ENCODE data around the gene RTN4R.

Gene RTN4R

GRCh38 chr22:20243537-20244249, 24.4 kb downstream of the RTN4R start:
- no peaks in the 10 kb centered on the region for H3K9me3 ChIP-seq
- peaks cover 10% of the 10 kb centered on the region for H3K36me3 ChIP-seq
- no peak overlapping the region for H3K4me3 ChIP-seq (ENCODE audit: low read depth in 1 of 2, low read length in 1 of 2)
- TF ChIP-seq CTCF (IDR thresholded peaks at IDR 0.05), result no peak
- no peaks in the 10 kb centered on the region for H3K27me3 ChIP-seq
- H3K4me1 ChIP-seq (ENCODE audit: control insufficient read depth in 1 of 2, insufficient read depth in 1 of 2, low read depth in 1 of 2, low read length in 1 of 2), result peaks cover 8 to 17% of the 10 kb centered on the region in 2 experiments
- no peak overlapping the region for H3K27ac ChIP-seq

GRCh38 chr22:20243176-20243536, 25.0 kb downstream of the RTN4R start:
- Histone ChIP-seq H3K9me3 (no peaks in the 10 kb centered on the region), H3K4me3 (ENCODE audit: low read depth in 1 of 2, low read length in 1 of 2) (no peak overlapping the region), H3K27ac (no peak overlapping the region), H3K4me1 (ENCODE audit: control insufficient read depth in 1 of 2, insufficient read depth in 1 of 2, low read depth in 1 of 2, low read length in 1 of 2) (peaks cover 8 to 17% of the 10 kb centered on the region in 2 experiments), H3K36me3 (peaks cover 10% of the 10 kb centered on the region), H3K27me3 (no peaks in the 10 kb centered on the region)
- TF ChIP-seq CTCF (IDR thresholded peaks at IDR 0.05), result no peak

- TF ChIP-seq CTCF (IDR thresholded peaks at IDR 0.05), result no peak
- H3K27ac ChIP-seq, result no peak overlapping the region
- H3K27me3 ChIP-seq, result no peaks in the 10 kb centered on the region
- no peaks in the 10 kb centered on the region for H3K9me3 ChIP-seq
- H3K4me1 ChIP-seq (ENCODE audit: control insufficient read depth in 1 of 2, insufficient read depth in 1 of 2, low read depth in 1 of 2, low read length in 1 of 2), result peaks cover 8 to 17% of the 10 kb centered on the region in 2 experiments
- H3K36me3 ChIP-seq, result peaks cover 10% of the 10 kb centered on the region
- no peak overlapping the region for H3K4me3 ChIP-seq (ENCODE audit: low read depth in 1 of 2, low read length in 1 of 2)
Measured at GRCh38 chr22:20242393-20243175, 25.5 kb downstream of the RTN4R start.

- peaks cover 8 to 17% of the 10 kb centered on the region in 2 experiments for H3K4me1 ChIP-seq (ENCODE audit: control insufficient read depth in 1 of 2, insufficient read depth in 1 of 2, low read depth in 1 of 2, low read length in 1 of 2)
- H3K9me3 ChIP-seq, result no peaks in the 10 kb centered on the region
- no peaks in the 10 kb centered on the region for H3K27me3 ChIP-seq
- H3K27ac ChIP-seq, result no peak overlapping the region
- TF ChIP-seq CTCF (IDR thresholded peaks at IDR 0.05), result no peak
- H3K36me3 ChIP-seq, result peaks cover 10% of the 10 kb centered on the region
- H3K4me3 ChIP-seq (ENCODE audit: low read depth in 1 of 2, low read length in 1 of 2), result no peak overlapping the region
Measured at GRCh38 chr22:20241579-20242392, 26.3 kb downstream of the RTN4R start.

GRCh38 chr22:20240900-20241299, 27.2 kb downstream of the RTN4R start:
- H3K27ac ChIP-seq, result no peak overlapping the region

More at GRCh38 chr22:20240900-20241299, 27.2 kb downstream of the RTN4R start:
- Histone ChIP-seq H3K4me1 (ENCODE audit: control insufficient read depth in 1 of 2, insufficient read depth in 1 of 2, low read depth in 1 of 2, low read length in 1 of 2) (peaks cover 8 to 17% of the 10 kb centered on the region in 2 experiments), H3K36me3 (peaks cover 10% of the 10 kb centered on the region), H3K9me3 (no peaks in the 10 kb centered on the region), H3K27me3 (no peaks in the 10 kb centered on the region), H3K4me3 (ENCODE audit: low read depth in 1 of 2, low read length in 1 of 2) (no peak overlapping the region)
- no peak for TF ChIP-seq CTCF (IDR thresholded peaks at IDR 0.05)

All from neutrophil (primary cell).